GM19463 (cell line): ENCODE measurements around the gene RANBP3.

ENCODE experiments used
- ATAC-seq: cut with Tn5 transposase; IDR thresholded peaks from one replicate; pipeline ENCODE4 v1.9.1; 2021; ENCODE audit warnings: mild to moderate bottlenecking, moderate library complexity; ENCODE audit not compliant: unreplicated experiment

Gene RANBP3

GRCh38 chr19:5932146-5932545 lies 45.8 kb downstream of the RANBP3 start:
- no peak for ATAC-seq

DNA sequence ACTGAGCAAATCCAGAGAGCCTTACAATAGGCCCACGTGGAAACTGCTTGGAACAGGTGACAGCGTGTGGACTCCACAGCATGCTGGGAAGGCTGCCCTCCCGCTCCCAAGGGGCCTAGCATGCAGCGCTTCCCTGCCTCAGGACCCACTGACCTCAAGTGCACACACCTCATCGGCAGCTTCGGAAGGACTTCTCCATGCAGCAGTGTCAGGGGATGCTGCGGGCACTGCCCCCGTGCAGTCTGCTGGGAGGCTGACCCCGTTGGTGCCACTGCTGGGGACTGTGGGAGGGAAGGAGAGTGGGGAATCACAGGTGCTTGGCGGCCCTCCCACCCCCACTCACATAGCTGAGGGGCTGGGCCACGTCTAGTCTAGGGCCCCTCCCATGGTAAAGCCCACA lies 46.7 kb downstream of the RANBP3 start:
- ATAC-seq: no peak

- ATAC-seq: no peak
Observed at GRCh38 chr19:5929625-5930024, 48.3 kb downstream of the RANBP3 start.

- no peak for ATAC-seq
Observed at GRCh38 chr19:5929179-5929578, 48.8 kb downstream of the RANBP3 start.

DNA sequence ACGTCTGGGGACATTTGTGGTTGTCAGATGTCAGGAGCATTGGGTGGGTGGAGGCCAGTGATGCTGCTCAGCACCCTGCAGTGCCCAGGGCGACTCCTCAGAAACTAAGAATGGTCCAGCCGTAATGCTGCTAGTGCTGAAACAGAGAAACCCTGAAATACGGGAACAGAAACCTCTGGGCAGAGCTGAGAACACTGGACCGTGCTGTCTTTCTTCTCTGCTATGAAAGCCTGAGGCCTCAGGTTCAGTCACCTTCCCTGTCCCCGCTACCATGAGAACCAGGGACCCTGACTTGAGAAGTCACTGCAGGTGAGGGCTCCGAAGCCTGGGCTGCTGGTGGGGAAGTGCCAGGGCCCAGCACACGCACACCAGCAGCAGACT lies 50.5 kb downstream of the RANBP3 start:
- peak; percentile 67 for ATAC-seq

DNA sequence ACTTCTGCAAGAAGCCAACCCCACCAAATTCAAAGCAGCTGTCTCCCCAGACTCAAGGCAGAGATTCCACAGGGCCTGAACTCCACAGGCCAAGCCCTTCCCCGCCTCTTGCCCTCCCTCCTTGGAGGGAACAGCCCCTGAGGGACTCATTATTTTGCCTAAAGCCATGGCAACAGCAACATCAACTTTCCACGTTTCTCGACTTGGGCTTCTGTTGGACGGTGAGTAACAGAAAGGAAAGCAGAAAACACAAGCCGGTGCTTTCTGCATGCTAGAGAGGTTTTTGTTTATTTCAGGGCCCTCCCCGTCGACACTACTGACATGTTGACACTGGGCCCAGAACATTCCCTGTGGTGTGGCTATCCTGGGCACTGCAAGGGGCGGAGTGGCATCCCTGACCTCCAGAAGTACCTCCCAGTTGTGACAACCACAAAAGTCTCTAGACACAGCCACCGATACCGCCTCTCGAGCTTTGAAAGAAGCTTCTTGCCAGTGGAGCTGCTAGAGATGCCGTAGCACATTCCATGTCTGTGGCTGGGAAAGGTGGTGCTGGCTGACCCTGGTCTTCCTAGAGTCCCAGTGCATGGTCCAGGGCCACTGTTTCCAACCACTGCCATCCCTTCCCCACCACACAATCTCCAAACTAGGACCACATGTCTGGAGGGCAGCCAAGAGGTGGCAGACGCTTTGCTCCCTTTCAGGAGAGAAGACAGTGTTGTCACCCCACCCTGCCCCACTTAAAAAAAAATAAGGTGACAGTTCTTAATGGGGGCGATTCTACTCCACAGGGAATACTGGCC lies 51.1 kb downstream of the RANBP3 start:
- no peak for ATAC-seq

GRCh38 chr19:5925830-5926427 lies 52.0 kb downstream of the RANBP3 start:
- ATAC-seq: no peak

DNA sequence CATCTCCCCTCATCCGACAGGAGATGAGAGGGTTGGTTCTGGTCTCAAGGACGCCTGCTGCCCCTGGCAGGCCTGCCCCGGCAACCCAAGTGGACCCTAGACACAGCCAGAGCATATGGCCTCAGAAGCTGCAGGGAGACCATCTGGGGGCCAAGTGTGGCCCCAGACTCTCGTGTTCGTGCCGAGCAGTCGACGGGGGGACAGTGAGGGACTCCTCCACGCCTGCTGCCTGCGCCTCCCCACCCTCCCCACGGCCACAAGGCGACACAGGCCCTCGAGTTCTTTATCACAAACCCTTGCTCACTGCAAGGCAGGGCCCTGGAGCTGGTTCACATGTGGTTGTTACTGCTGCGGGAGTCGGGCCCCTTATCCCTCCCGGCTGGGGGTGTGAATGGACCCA lies 54.6 kb downstream of the RANBP3 start:
- no peak for ATAC-seq

GRCh38 chr19:5922161-5922545 lies 55.8 kb downstream of the RANBP3 start:
- no peak for ATAC-seq

- no peak for ATAC-seq
Observed at GRCh38 chr19:5921516-5922160, 56.3 kb downstream of the RANBP3 start.

- no peak for ATAC-seq
Observed at GRCh38 chr19:5918463-5919079, 59.4 kb downstream of the RANBP3 start.

DNA sequence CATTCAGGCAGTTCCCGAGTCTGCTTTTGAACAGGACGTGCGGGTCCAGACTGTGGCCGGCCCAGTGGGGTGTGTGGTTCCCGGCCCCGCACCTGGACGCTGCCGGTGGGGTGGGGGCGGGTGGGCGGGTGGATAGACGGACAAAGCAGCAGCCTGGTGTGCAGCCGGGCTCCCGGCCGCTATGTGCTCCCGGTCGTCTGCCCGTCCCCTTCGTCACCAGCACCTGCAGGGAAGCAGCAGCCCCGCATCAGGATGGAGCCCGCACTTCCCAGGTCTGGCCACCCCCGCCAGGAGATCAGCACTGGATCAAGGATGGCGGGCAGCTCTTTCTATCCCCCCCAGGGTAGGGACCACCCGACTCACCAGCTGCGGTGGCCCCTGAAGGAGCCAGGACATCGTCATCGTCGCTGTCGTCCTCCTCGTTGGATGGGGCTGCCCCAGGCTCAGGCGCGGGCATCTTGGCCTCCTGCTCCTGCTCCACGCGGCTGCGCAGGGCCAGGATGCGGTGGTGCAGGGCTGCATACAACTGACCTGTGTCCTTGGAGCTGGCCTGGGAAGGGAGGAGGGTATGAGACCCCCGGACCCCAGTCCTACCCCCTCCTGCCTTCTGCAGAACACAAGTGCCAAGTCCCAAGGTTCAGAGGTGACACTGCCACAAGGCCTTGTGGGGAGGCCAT lies 60.4 kb downstream of the RANBP3 start:
- ATAC-seq: no peak

GRCh38 chr19:5916181-5916708 lies 61.7 kb downstream of the RANBP3 start:
- no peak for ATAC-seq

DNA sequence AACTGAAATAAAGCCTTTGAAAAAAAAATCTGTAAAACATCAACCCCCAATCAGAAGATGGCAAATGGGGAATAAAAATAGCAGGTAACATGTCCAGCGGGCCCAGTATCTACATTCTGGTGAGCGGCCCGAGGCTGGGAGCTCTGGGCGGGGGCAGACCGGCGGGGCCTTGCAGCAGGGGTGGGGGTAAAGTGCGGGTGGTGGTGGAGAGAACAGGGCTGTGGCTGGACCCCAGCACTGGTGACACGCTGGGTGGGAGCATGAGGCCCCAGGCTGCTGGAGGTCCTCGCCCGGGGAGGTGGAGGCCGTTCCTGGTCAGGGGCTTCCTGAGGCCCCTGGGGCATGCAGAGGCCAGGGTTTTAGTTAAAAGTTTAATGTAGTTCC lies 62.2 kb downstream of the RANBP3 start:
- no peak for ATAC-seq

GRCh38 chr19:5914946-5915781 lies 62.8 kb downstream of the RANBP3 start:
- no peak for ATAC-seq

- no peak for ATAC-seq
Observed at GRCh38 chr19:5914358-5914774, 63.6 kb downstream of the RANBP3 start.

- ATAC-seq: no peak
Observed at GRCh38 chr19:5913739-5914357, 64.1 kb downstream of the RANBP3 start, which contains the start of gene CAPS. CAPS (plus strand) TSS chr19:5914254; CDS start chr19:5914407, 153 bp downstream.

DNA sequence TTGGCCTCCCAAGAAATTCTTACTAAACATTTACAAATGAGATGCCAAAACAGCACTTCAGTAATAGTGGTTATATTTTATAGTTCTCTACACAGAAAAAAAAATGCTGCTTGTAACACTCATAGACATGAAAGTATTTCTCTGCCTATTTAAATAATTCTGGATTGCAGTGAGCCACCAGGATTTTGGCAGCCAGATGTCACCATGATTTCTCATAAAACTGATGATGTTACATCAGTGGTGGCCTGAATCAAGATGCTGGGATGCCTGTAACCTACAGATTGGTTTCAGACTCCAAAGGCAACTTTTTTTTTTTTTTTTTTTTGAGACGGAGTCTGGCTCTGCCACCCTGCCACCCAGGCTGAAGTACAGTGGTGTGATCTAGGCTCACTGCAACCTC lies 66.6 kb downstream of the RANBP3 start:
- ATAC-seq: no peak

GRCh38 chr19:5910638-5910907 lies 67.4 kb downstream of the RANBP3 start:
- ATAC-seq: no peak
